Liver (tissue), 9 donors: ENCODE measurements around the gene PDLIM5. TPM values are rescaled to one million over a fixed set of nuclear protein-coding genes. Genes with fewer than 3 reads are reported as not detected.

Experiments used
- DNase-seq: peaks from one replicate; pipeline ENCODE4 v3.0.0-alpha.2; 2017; ENCODE audit warnings: low spot score
- H3K27ac ChIP-seq, 2 donors: one replicate each; pipeline ENCODE4 v1.7.0; 2013; ENCODE audit warnings: inconsistent platforms in 2 of 2, low read length in 2 of 2, control low read depth in 1 of 2, low read depth in 1 of 2, mild to moderate bottlenecking in 1 of 2
- H3K27me3 ChIP-seq, 4 donors: one replicate each; pipeline versions ENCODE4 v1.6.1 to v1.7.0; 2013; ENCODE audit warnings: low read length in 3 of 4, inconsistent platforms in 1 of 4, mild to moderate bottlenecking in 1 of 4, moderate library complexity in 1 of 4; ENCODE audit not compliant: control insufficient read depth in 4 of 4, insufficient read depth in 4 of 4
- H3K36me3 ChIP-seq, 4 donors: one replicate each; pipeline versions ENCODE4 v1.6.1 to v1.7.0; 2013; ENCODE audit warnings: low read length in 3 of 4, mild to moderate bottlenecking in 3 of 4, low read depth in 1 of 4, moderate library complexity in 1 of 4; ENCODE audit not compliant: control insufficient read depth in 4 of 4, insufficient read depth in 3 of 4
- H3K4me1 ChIP-seq, 4 donors: one replicate each; pipeline versions ENCODE4 v1.6.1 to v1.7.0; 2013; ENCODE audit warnings: low read length in 3 of 4, mild to moderate bottlenecking in 3 of 4, moderate library complexity in 1 of 4; ENCODE audit not compliant: control insufficient read depth in 4 of 4, insufficient read depth in 4 of 4
- H3K4me3 ChIP-seq, 3 donors: one replicate each; pipeline versions ENCODE4 v1.6.1 to v1.7.0; 2013; ENCODE audit warnings: low read length in 3 of 3, control low read depth in 1 of 3, low read depth in 1 of 3, mild to moderate bottlenecking in 1 of 3
- H3K9ac ChIP-seq, 2 donors: one replicate each; pipeline ENCODE4 v1.7.0; 2013; ENCODE audit warnings: low read length in 2 of 2, mild to moderate bottlenecking in 2 of 2, moderate library complexity in 2 of 2, control low read depth in 1 of 2, low read depth in 1 of 2
- H3K9me3 ChIP-seq, 4 donors: one replicate each; pipeline versions ENCODE4 v1.6.1 to v1.7.0; 2013; ENCODE audit warnings: low read length in 3 of 4; ENCODE audit not compliant: control insufficient read depth in 4 of 4
- EGR1 ChIP-seq, 2 donors: IDR thresholded peaks; 2 replicates each; pipeline ENCODE4 v1.6.1; 2016 to 2018; ENCODE audit warnings: antibody characterized with exemption in 2 of 2, low read depth in 2 of 2
- FOXA1 ChIP-seq: IDR thresholded peaks from 2 replicates; pipeline ENCODE4 v1.6.1; 2016; ENCODE audit warnings: antibody characterized with exemption
- FOXA2 ChIP-seq: IDR thresholded peaks from 2 replicates; pipeline ENCODE4 v1.6.1; 2016; ENCODE audit warnings: antibody characterized with exemption
- GABPA ChIP-seq, 2 donors: IDR thresholded peaks in 1 of 2; conservative IDR thresholded peaks in 1 of 2; 2 replicates each; pipeline ENCODE4 v1.6.1; 2016; ENCODE audit warnings: antibody characterized with exemption in 2 of 2, mild to moderate bottlenecking in 1 of 2, moderate library complexity in 1 of 2
- HNF4A ChIP-seq, 2 donors: conservative IDR thresholded peaks; 2 replicates each; pipeline ENCODE4 v1.6.1; 2016; ENCODE audit warnings: antibody characterized with exemption in 2 of 2, mild to moderate bottlenecking in 2 of 2
- HNF4G ChIP-seq: IDR thresholded peaks from 2 replicates; pipeline ENCODE4 v1.6.1; 2016; ENCODE audit warnings: antibody characterized with exemption
- NR2F2 ChIP-seq: IDR thresholded peaks from 2 replicates; pipeline ENCODE4 v1.6.1; 2016; ENCODE audit warnings: antibody characterized with exemption
- RXRA ChIP-seq, 2 donors: IDR thresholded peaks; 2 replicates each; pipeline ENCODE4 v1.6.1; 2017 to 2018; ENCODE audit warnings: antibody characterized with exemption in 2 of 2, mild to moderate bottlenecking in 1 of 2
- SP1 ChIP-seq: IDR thresholded peaks from 2 replicates; pipeline ENCODE4 v1.6.1; 2018; ENCODE audit warnings: antibody characterized with exemption, mild to moderate bottlenecking
- TAF1 ChIP-seq: conservative IDR thresholded peaks from 2 replicates; pipeline ENCODE4 v1.6.1; 2016; ENCODE audit warnings: antibody characterized with exemption, mild to moderate bottlenecking
- YY1 ChIP-seq: IDR thresholded peaks from 2 replicates; pipeline ENCODE4 v1.6.1; 2016; ENCODE audit warnings: antibody characterized with exemption, mild to moderate bottlenecking
- ZBTB33 ChIP-seq: IDR thresholded peaks from 2 replicates; pipeline ENCODE4 v1.6.1; 2016; ENCODE audit warnings: antibody characterized with exemption
- WGBS: extraction: QIAGEN DNeasy Blood & Tissue Kit; methylation state at CpG from one replicate; pipeline ENCODE4 v1.1.7; 2013; 5-methylcytosine and 5-hydroxymethylcytosine counted together
- polyA plus RNA-seq, 2 donors: library from polyadenylated mRNA; stranded (reverse) in 1 of 2; unstranded in 1 of 2; fragments of 200-250 nt in 1 of 2; fragments of >200 nt in 1 of 2; fragmentation: Nextera tagmentation in 1 of 2; extraction: Ambion mirVana in 1 of 2; gene quantifications; one replicate each; pipeline versions ENCODE4 v1.2.1 to v1.2.3, GENCODE V29; 2013 to 2015
- total RNA-seq, 2 donors: library from RNA; depleted of rRNA; stranded (reverse); fragments of >200 nt; gene quantifications; one replicate each; pipeline ENCODE4 v1.2.3, GENCODE V29; 2014
- TF ChIP-seq, protein P1 (sequence below): IDR thresholded peaks from 2 replicates; pipeline ENCODE4 v1.6.1; 2016; ENCODE audit warnings: antibody characterized with exemption
- TF ChIP-seq, protein P2 (sequence below): IDR thresholded peaks from 2 replicates; pipeline ENCODE4 v1.6.1; 2016; ENCODE audit warnings: antibody characterized with exemption
- TF ChIP-seq, protein P3 (sequence below): IDR thresholded peaks from 2 replicates; pipeline ENCODE4 v1.6.1; 2016; ENCODE audit warnings: antibody characterized with exemption, mild to moderate bottlenecking
- donor health status: healthy.
- donor health status: healthy.
- donor health status: healthy.
- donor health status: healthy.
- donor health status: healthy.

PDLIM5 gene
- total and polyA plus RNA-seq, 4 donors: 19.1 to 114 (median 67.8) TPM

GRCh38 chr4:94442251-94442650 is 9.5 kb upstream of the PDLIM5 start:
- no peak for DNase-seq
- H3K36me3 ChIP-seq: no peaks in the 10 kb centered on the region
- no peaks in the 10 kb centered on the region for H3K4me1 ChIP-seq
- WGBS: 90% methylated on average over 1 of the region's 1 CpG
- no peaks in the 10 kb centered on the region for H3K27me3 ChIP-seq
- TF ChIP-seq FOXA1: no peak
- no peak for TF ChIP-seq YY1
- TF ChIP-seq, protein P1, sequence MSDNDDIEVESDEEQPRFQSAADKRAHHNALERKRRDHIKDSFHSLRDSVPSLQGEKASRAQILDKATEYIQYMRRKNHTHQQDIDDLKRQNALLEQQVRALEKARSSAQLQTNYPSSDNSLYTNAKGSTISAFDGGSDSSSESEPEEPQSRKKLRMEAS: no peak
- no peak for TF ChIP-seq TAF1
- TF ChIP-seq FOXA2: no peak
- TF ChIP-seq, protein P2, sequence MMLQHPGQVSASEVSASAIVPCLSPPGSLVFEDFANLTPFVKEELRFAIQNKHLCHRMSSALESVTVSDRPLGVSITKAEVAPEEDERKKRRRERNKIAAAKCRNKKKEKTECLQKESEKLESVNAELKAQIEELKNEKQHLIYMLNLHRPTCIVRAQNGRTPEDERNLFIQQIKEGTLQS: no peak
- TF ChIP-seq, protein P3, sequence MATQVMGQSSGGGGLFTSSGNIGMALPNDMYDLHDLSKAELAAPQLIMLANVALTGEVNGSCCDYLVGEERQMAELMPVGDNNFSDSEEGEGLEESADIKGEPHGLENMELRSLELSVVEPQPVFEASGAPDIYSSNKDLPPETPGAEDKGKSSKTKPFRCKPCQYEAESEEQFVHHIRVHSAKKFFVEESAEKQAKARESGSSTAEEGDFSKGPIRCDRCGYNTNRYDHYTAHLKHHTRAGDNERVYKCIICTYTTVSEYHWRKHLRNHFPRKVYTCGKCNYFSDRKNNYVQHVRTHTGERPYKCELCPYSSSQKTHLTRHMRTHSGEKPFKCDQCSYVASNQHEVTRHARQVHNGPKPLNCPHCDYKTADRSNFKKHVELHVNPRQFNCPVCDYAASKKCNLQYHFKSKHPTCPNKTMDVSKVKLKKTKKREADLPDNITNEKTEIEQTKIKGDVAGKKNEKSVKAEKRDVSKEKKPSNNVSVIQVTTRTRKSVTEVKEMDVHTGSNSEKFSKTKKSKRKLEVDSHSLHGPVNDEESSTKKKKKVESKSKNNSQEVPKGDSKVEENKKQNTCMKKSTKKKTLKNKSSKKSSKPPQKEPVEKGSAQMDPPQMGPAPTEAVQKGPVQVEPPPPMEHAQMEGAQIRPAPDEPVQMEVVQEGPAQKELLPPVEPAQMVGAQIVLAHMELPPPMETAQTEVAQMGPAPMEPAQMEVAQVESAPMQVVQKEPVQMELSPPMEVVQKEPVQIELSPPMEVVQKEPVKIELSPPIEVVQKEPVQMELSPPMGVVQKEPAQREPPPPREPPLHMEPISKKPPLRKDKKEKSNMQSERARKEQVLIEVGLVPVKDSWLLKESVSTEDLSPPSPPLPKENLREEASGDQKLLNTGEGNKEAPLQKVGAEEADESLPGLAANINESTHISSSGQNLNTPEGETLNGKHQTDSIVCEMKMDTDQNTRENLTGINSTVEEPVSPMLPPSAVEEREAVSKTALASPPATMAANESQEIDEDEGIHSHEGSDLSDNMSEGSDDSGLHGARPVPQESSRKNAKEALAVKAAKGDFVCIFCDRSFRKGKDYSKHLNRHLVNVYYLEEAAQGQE: no peak
- no peak for TF ChIP-seq HNF4G
- no peak for TF ChIP-seq NR2F2
- TF ChIP-seq ZBTB33: no peak
- no peak for TF ChIP-seq SP1
- no peak for TF ChIP-seq EGR1 (IDR thresholded peaks at IDR 0.05; ENCODE audit: low read depth in 2 of 2)
- TF ChIP-seq GABPA (IDR thresholded peaks at IDR 0.05 in 1 of 2, conservative IDR thresholded peaks at IDR 0.05 in 1 of 2): no peak
- no peak for TF ChIP-seq RXRA (IDR thresholded peaks at IDR 0.05)
- no peak for TF ChIP-seq HNF4A (conservative IDR thresholded peaks at IDR 0.05)
- H3K27ac ChIP-seq: no peak overlapping the region
- H3K4me3 ChIP-seq: no peak overlapping the region
- no peak overlapping the region for H3K9ac ChIP-seq
- H3K9me3 ChIP-seq: no peaks in the 10 kb centered on the region

DNA sequence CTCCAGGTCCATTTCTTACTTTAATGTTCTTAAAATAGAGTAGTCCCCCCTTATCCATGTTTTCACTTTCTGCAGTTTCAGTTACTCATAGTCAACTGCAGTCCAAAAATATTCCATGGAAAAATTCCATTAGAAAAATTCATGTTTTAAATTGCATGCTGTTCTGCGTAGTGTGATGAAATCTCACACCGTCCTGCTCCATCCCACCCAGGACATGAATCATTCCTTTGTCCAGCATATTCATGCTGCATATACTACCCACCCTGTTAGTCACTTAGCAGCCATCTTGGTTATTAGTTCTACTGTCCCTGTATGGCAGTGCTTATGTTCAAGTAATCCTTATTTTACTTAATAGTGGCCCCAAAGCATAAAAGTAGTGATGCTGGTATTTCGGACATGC is 5.4 kb upstream of the PDLIM5 start:
- Histone ChIP-seq H3K9ac (no peak overlapping the region), H3K4me1 (peaks cover 2 to 10% (median 6%) of the 10 kb centered on the region in 4 donors), H3K4me3 (no peak overlapping the region), H3K36me3 (no peaks in the 10 kb centered on the region), H3K9me3 (no peaks in the 10 kb centered on the region), H3K27ac (no peak overlapping the region), H3K27me3 (no peaks in the 10 kb centered on the region)
- 92% methylated on average over 3 of the region's 3 CpGs for WGBS
- TF ChIP-seq TAF1: no peak
- TF ChIP-seq, protein P1: no peak
- TF ChIP-seq GABPA (IDR thresholded peaks at IDR 0.05 in 1 of 2, conservative IDR thresholded peaks at IDR 0.05 in 1 of 2): no peak
- no peak for TF ChIP-seq FOXA2
- TF ChIP-seq, protein P2: no peak
- TF ChIP-seq ZBTB33: no peak
- TF ChIP-seq FOXA1: no peak
- DNase-seq: no peak
